MCF 10A (cell line): ENCODE measurements around the gene EIPR1. TPM values are rescaled to one million over a fixed set of nuclear protein-coding genes. Genes with fewer than 3 reads are reported as not detected.

ENCODE experiments used
- BruUV-seq: library from RNA; stranded (reverse); fragments of 400-500 nt; replicated peaks from 2 replicates; lab custom pipeline; 2021; lab: Mats Ljungman, UMichigan
- CTCF ChIA-PET: fragments of 300-600 bp; sonication (Branson Sonifier 250); formaldehyde crosslinking; extraction: SDS; loops from one replicate; lab custom pipeline; 2021; ENCODE audit warnings: antibody characterized with exemption, inconsistent platforms; lab: Yijun Ruan, JAX
- POLR2A ChIA-PET: fragments of 300-600, 350-650 bp; sonication (Branson Sonifier 250); formaldehyde crosslinking; extraction: SDS; loops from one replicate; lab custom pipeline; 2020; ENCODE audit warnings: antibody characterized with exemption, inconsistent platforms; lab: Yijun Ruan, JAX
- DNase-seq: peaks from one replicate; pipeline ENCODE4 v3.0.0-alpha.2; 2018; ENCODE audit not compliant: unreplicated experiment
- H3K27ac Mint-ChIP-seq: one replicate; pipeline ENCODE4 v1.8.0; 2022; ENCODE audit warnings: mild to moderate bottlenecking, low read depth, mixed read lengths; ENCODE audit not compliant: unreplicated experiment
- H3K27me3 Mint-ChIP-seq: one replicate; pipeline ENCODE4 v1.8.0; 2022; ENCODE audit warnings: mixed read lengths; ENCODE audit not compliant: insufficient read depth, unreplicated experiment
- H3K36me3 Mint-ChIP-seq: one replicate; pipeline ENCODE4 v1.8.0; 2022; ENCODE audit warnings: mild to moderate bottlenecking, moderate library complexity, mixed read lengths; ENCODE audit not compliant: insufficient read depth, unreplicated experiment
- H3K4me1 Mint-ChIP-seq: one replicate; pipeline ENCODE4 v1.8.0; 2022; ENCODE audit warnings: mixed read lengths; ENCODE audit not compliant: insufficient read depth, unreplicated experiment
- H3K4me3 Mint-ChIP-seq: one replicate; pipeline ENCODE4 v1.8.0; 2022; ENCODE audit warnings: mild to moderate bottlenecking, moderate library complexity, mixed read lengths; ENCODE audit not compliant: unreplicated experiment
- H3K9me3 Mint-ChIP-seq: one replicate; pipeline ENCODE4 v1.8.0; 2022; ENCODE audit warnings: mixed read lengths; ENCODE audit not compliant: unreplicated experiment
- CTCF ChIP-seq: fragments of 200-600 bp; IDR thresholded peaks from one replicate; pipeline ENCODE4 v1.8.0; 2022; ENCODE audit warnings: antibody characterized with exemption, mild to moderate bottlenecking; ENCODE audit not compliant: unreplicated experiment
- intact Hi-C: fragments of 100-400 bp; cut with micrococcal nuclease; formaldehyde crosslinking; loops from 2 replicates; pipeline ENCODE4 v1.14.1; 2022
- total RNA-seq: library from RNA; stranded (reverse); gene quantifications from 2 replicates; pipeline ENCODE4 v1.2.3, GENCODE V29; 2022

EIPR1 gene
- total RNA-seq, 1 experiment from 2014 or later: 49.0 TPM

- CTCF ChIA-PET: no interaction called here
Measured at GRCh38 chr2:3326871-3327270, 50.7 kb downstream of the EIPR1 start.

GRCh38 chr2:3326182-3326537 is 51.5 kb downstream of the EIPR1 start:
- intact Hi-C loops: no loop called here
- no peaks in the 10 kb centered on the region for H3K4me1 Mint-ChIP-seq
- ChIA-PET CTCF (interaction anchor here (0.6 kb wide), 1 partner anchor 1317 kb away, joined by 3 read pairs; no protein-coding TSS in a partner anchor), POLR2A (no interaction called here)
- no peak overlapping the region for H3K4me3 Mint-ChIP-seq
- no peak for DNase-seq
- H3K27me3 Mint-ChIP-seq: no peaks in the 10 kb centered on the region
- H3K9me3 Mint-ChIP-seq: no peaks in the 10 kb centered on the region
- no peak overlapping the region for H3K27ac Mint-ChIP-seq
- no peak for TF ChIP-seq CTCF
- no TSS peak for BruUV-seq
- H3K36me3 Mint-ChIP-seq: peaks cover 32% of the 10 kb centered on the region

More at GRCh38 chr2:3326871-3327270, 50.7 kb downstream of the EIPR1 start:
- H3K27ac Mint-ChIP-seq: no peak overlapping the region
- no peaks in the 10 kb centered on the region for H3K4me1 Mint-ChIP-seq
- no peaks in the 10 kb centered on the region for H3K9me3 Mint-ChIP-seq
- no peaks in the 10 kb centered on the region for H3K27me3 Mint-ChIP-seq
- no peak for DNase-seq
- POLR2A ChIA-PET: no interaction called here
- intact Hi-C loops: no loop called here
- BruUV-seq: no TSS peak
- H3K4me3 Mint-ChIP-seq: no peak overlapping the region
- no peak for TF ChIP-seq CTCF
- peaks cover 32% of the 10 kb centered on the region for H3K36me3 Mint-ChIP-seq

GRCh38 chr2:3325458-3326181 is 52.0 kb downstream of the EIPR1 start:
- Mint-ChIP-seq H3K27me3 (no peaks in the 10 kb centered on the region), H3K4me3 (no peak overlapping the region), H3K4me1 (no peaks in the 10 kb centered on the region), H3K27ac (no peak overlapping the region), H3K36me3 (peaks cover 29% of the 10 kb centered on the region), H3K9me3 (no peaks in the 10 kb centered on the region)
- CTCF ChIA-PET: interaction anchor here (0.6 kb wide), 1 partner anchor 1316 kb away, joined by 3 read pairs; no protein-coding TSS in a partner anchor
- TF ChIP-seq CTCF: no peak
- POLR2A ChIA-PET: no interaction called here
- intact Hi-C loops: no loop called here
- DNase-seq: no peak
- BruUV-seq: no TSS peak

- Mint-ChIP-seq H3K27me3 (no peaks in the 10 kb centered on the region), H3K4me3 (no peak overlapping the region), H3K27ac (no peak overlapping the region), H3K36me3 (peaks cover 20% of the 10 kb centered on the region), H3K4me1 (no peaks in the 10 kb centered on the region), H3K9me3 (no peaks in the 10 kb centered on the region)
- ChIA-PET POLR2A (no interaction called here), CTCF (no interaction called here)
- no peak for DNase-seq
- no peak for TF ChIP-seq CTCF
- no TSS peak for BruUV-seq
- intact Hi-C loops: no loop called here
Measured at GRCh38 chr2:3324404-3325281, 53.0 kb downstream of the EIPR1 start.
